SK-N-MC (cell line): Measurements from ENCODE around the gene KCNQ1OT1.

ENCODE experiments used
- DNase-seq: peaks from one replicate; pipeline ENCODE4 v3.0.0-alpha.2; 2011; ENCODE audit warnings: low read depth, low spot score
- H3K27ac ChIP-seq: fragments of 200-600 bp; sonication (generic); 2 replicates; pipeline ENCODE4 v1.5.1; 2016; ENCODE audit warnings: mixed run types
- H3K36me3 ChIP-seq: fragments of 200-600 bp; sonication (generic); 2 replicates; pipeline ENCODE4 v1.6.1; 2017; ENCODE audit warnings: antibody characterized with exemption, low read length, mixed read lengths; ENCODE audit not compliant: insufficient read depth
- H3K4me3 ChIP-seq: fragments of 200-600 bp; sonication (generic); 2 replicates; pipeline ENCODE4 v1.5.1; 2016
- H3K9ac ChIP-seq: fragments of 200-600 bp; sonication (generic); 2 replicates; pipeline ENCODE4 v1.8.0; 2017; ENCODE audit warnings: mixed run types, mixed read lengths; ENCODE audit not compliant: insufficient read length
- H3K9me3 ChIP-seq: fragments of 200-600 bp; sonication (generic); 2 replicates; pipeline ENCODE4 v1.6.1; 2017; ENCODE audit warnings: low read depth, mild to moderate bottlenecking, antibody characterized with exemption, low read length, moderate library complexity, mixed read lengths
- EZH2 ChIP-seq: fragments of 200-600 bp; sonication (generic); IDR thresholded peaks from one replicate; pipeline ENCODE4 v1.6.1; 2017; ENCODE audit warnings: antibody characterized with exemption
- FOXP2 ChIP-seq: optimal IDR thresholded peaks from 2 replicates; pipeline ENCODE3; 2011; ENCODE audit warnings: mild to moderate bottlenecking, moderate library complexity; ENCODE audit not compliant: insufficient read depth; ENCODE audit errors: extremely low read length, control extremely low read depth
- POLR2AphosphoS5 ChIP-seq: IDR thresholded peaks from 2 replicates; pipeline ENCODE4 v1.6.1; 2012; ENCODE audit warnings: mild to moderate bottlenecking, low read depth, low read length, borderline replicate concordance

KCNQ1OT1 gene

GRCh38 chr11:2662430-2663299 lies 37.1 kb downstream of the KCNQ1OT1 start:
- no peak overlapping the region for H3K27ac ChIP-seq
- H3K9ac ChIP-seq, result no peak overlapping the region
- TF ChIP-seq EZH2 (no peak), POLR2AphosphoS5 (no peak), FOXP2 (no peak)
- H3K36me3 ChIP-seq, result peaks cover 5% of the 10 kb centered on the region; the same call in 1 of the 2 replicates
- H3K9me3 ChIP-seq, result no peaks in the 10 kb centered on the region
- H3K4me3 ChIP-seq, result no peak overlapping the region
- no peak for DNase-seq

GRCh38 chr11:2662024-2662312 lies 37.8 kb downstream of the KCNQ1OT1 start:
- 0 out of 2 replicates have a peak, but pooled peaks cover 2% of the 10 kb centered on the region for H3K9me3 ChIP-seq
- H3K27ac ChIP-seq, result no peak overlapping the region
- peaks cover 5% of the 10 kb centered on the region; the same call in 1 of the 2 replicates for H3K36me3 ChIP-seq
- DNase-seq, result no peak
- H3K9ac ChIP-seq, result no peak overlapping the region
- no peak overlapping the region for H3K4me3 ChIP-seq
- TF ChIP-seq FOXP2 (no peak), EZH2 (no peak), POLR2AphosphoS5 (no peak)

- no peak for TF ChIP-seq FOXP2
- TF ChIP-seq POLR2AphosphoS5, result no peak
- TF ChIP-seq EZH2, result no peak
- no peak overlapping the region for H3K4me3 ChIP-seq
- no peak overlapping the region for H3K9ac ChIP-seq
- H3K36me3 ChIP-seq, result peaks cover 5% of the 10 kb centered on the region; the same call in 1 of the 2 replicates
- no peak overlapping the region for H3K27ac ChIP-seq
- H3K9me3 ChIP-seq, result 0 out of 2 replicates have a peak, but pooled peaks cover 3% of the 10 kb centered on the region
- no peak for DNase-seq
Measured at GRCh38 chr11:2661173-2662023, 38.4 kb downstream of the KCNQ1OT1 start.

- H3K9ac ChIP-seq, result no peak overlapping the region
- no peak overlapping the region for H3K4me3 ChIP-seq
- no peak overlapping the region for H3K27ac ChIP-seq
- TF ChIP-seq POLR2AphosphoS5, result no peak
- no peak for TF ChIP-seq EZH2
- TF ChIP-seq FOXP2, result no peak
- no peak for DNase-seq
- 0 out of 2 replicates have a peak, but pooled peaks cover 3% of the 10 kb centered on the region for H3K9me3 ChIP-seq
- peaks cover 5% of the 10 kb centered on the region; the same call in 1 of the 2 replicates for H3K36me3 ChIP-seq
Measured at GRCh38 chr11:2660357-2660939, 39.3 kb downstream of the KCNQ1OT1 start.

GRCh38 chr11:2657697-2658284 lies 42.0 kb downstream of the KCNQ1OT1 start:
- Histone ChIP-seq H3K36me3 (no peaks in the 10 kb centered on the region), H3K4me3 (no peak overlapping the region), H3K9me3 (0 out of 2 replicates have a peak, but pooled peaks cover 3% of the 10 kb centered on the region), H3K9ac (no peak overlapping the region), H3K27ac (no peak overlapping the region)
- TF ChIP-seq FOXP2 (no peak), EZH2 (no peak), POLR2AphosphoS5 (no peak)
- no peak for DNase-seq

GRCh38 chr11:2656859-2657258 lies 42.9 kb downstream of the KCNQ1OT1 start:
- TF ChIP-seq POLR2AphosphoS5 (no peak), EZH2 (no peak), FOXP2 (no peak)
- H3K9me3 ChIP-seq, result 0 out of 2 replicates have a peak, but pooled peaks cover 8% of the 10 kb centered on the region
- DNase-seq, result no peak
- H3K4me3 ChIP-seq, result no peak overlapping the region
- no peak overlapping the region for H3K9ac ChIP-seq
- H3K27ac ChIP-seq, result no peak overlapping the region
- no peaks in the 10 kb centered on the region for H3K36me3 ChIP-seq

- H3K9ac ChIP-seq, result no peak overlapping the region
- H3K36me3 ChIP-seq, result no peaks in the 10 kb centered on the region
- H3K4me3 ChIP-seq, result no peak overlapping the region
- no peak overlapping the region for H3K27ac ChIP-seq
- no peak for DNase-seq
- H3K9me3 ChIP-seq, result peaks cover 12% of the 10 kb centered on the region; the same call in 1 of the 2 replicates
- no peak for TF ChIP-seq POLR2AphosphoS5
- TF ChIP-seq FOXP2, result no peak
- TF ChIP-seq EZH2, result no peak
Measured at GRCh38 chr11:2655834-2656622, 43.8 kb downstream of the KCNQ1OT1 start.
